DND-41 (cell line): Measurements from ENCODE around the gene ZNF536.

Experiments used
- EZH2 ChIP-seq: IDR thresholded peaks from 3 replicates; pipeline ENCODE4 v1.6.1; 2012; ENCODE audit warnings: borderline replicate concordance, low read depth, mild to moderate bottlenecking, moderate library complexity, low read length, inconsistent platforms; ENCODE audit not compliant: severe bottlenecking
- TF ChIP-seq, protein P1 (sequence below): IDR thresholded peaks from 2 replicates; pipeline ENCODE4 v1.5.1; 2012; ENCODE audit warnings: borderline replicate concordance, low read length, moderate library complexity, mild to moderate bottlenecking; ENCODE audit not compliant: poor library complexity, severe bottlenecking; ENCODE audit errors: extremely low read depth

DNA sequence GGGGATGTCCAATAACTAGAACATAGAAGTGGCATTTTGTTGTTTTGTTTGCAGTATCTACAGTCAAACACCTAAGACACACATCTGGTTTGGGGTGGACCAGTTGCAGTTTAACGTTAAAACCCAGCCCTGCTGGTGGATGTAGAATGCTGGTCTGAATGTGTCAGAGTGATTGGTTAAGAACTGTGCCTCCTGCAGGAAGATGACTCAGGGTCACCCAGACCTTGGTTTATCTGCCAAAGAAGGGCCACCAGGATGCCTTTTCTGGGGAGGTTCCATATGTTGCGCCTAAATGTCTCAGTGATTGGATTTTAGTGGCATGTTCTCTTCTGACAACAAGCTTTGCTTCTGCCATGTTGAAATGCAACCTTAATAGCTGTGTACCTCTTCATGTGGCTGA lies 23.1 kb downstream of the ZNF536 start:
- TF ChIP-seq, protein P1, sequence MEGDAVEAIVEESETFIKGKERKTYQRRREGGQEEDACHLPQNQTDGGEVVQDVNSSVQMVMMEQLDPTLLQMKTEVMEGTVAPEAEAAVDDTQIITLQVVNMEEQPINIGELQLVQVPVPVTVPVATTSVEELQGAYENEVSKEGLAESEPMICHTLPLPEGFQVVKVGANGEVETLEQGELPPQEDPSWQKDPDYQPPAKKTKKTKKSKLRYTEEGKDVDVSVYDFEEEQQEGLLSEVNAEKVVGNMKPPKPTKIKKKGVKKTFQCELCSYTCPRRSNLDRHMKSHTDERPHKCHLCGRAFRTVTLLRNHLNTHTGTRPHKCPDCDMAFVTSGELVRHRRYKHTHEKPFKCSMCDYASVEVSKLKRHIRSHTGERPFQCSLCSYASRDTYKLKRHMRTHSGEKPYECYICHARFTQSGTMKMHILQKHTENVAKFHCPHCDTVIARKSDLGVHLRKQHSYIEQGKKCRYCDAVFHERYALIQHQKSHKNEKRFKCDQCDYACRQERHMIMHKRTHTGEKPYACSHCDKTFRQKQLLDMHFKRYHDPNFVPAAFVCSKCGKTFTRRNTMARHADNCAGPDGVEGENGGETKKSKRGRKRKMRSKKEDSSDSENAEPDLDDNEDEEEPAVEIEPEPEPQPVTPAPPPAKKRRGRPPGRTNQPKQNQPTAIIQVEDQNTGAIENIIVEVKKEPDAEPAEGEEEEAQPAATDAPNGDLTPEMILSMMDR, result no peak
- TF ChIP-seq EZH2, result no peak
